ENCODE results near the gene TMEM31. TPM values are rescaled to one million over a fixed set of nuclear protein-coding genes. Genes with fewer than 3 reads are reported as not detected.

The TMEM31 gene
- total and polyA plus RNA-seq, 9 of the 15 experiments (the other 6 are each of a cell fraction or from before 2014, with no cell fraction given) = 0.18 TPM; not detected in 8

- no peak for TF ChIP-seq CHD7 (IDR thresholded peaks at IDR 0.05; ENCODE audit: low read depth, low read length)
- no peak for TF ChIP-seq BRD9 (IDR thresholded peaks at IDR 0.05; ENCODE audit: low read depth, partially characterized antibody)
- 0 out of 2 replicates have a peak, but pooled peaks have one; percentile 15 for TF ChIP-seq ZNF24 (IDR thresholded peaks at IDR 0.05)
- TF ChIP-seq NCOR1 (IDR thresholded peaks at IDR 0.05) = peak; percentile 39
- peak; percentile 89 for TF ChIP-seq MAX (CRISPR knock-in tag; IDR thresholded peaks at IDR 0.05)
- no peak for TF ChIP-seq OTX1 (CRISPR knock-in tag; IDR thresholded peaks at IDR 0.05)
- no peak for TF ChIP-seq MCM3 (IDR thresholded peaks at IDR 0.05)
- no peak for TF ChIP-seq SMAD4 (CRISPR knock-in tag; conservative IDR thresholded peaks at IDR 0.05)
- TF ChIP-seq XRCC4 (IDR thresholded peaks at IDR 0.05; ENCODE audit: extremely low read depth, insufficient read depth, insufficient read length) = no peak
- peak; percentile 97 for TF ChIP-seq ZNF384 (IDR thresholded peaks at IDR 0.05; ENCODE audit: low read depth, low read length)
- TF ChIP-seq SIN3B (IDR thresholded peaks at IDR 0.05; ENCODE audit: low read depth) = no peak
- no peak for TF ChIP-seq ILF3 (IDR thresholded peaks at IDR 0.05; ENCODE audit: borderline replicate concordance)
- TF ChIP-seq PTRF (tag; IDR thresholded peaks at IDR 0.05) = no peak
- TF ChIP-seq XRCC5 (IDR thresholded peaks at IDR 0.05; ENCODE audit: low read depth, low read length) = no peak
- TF ChIP-seq ZNF586 (CRISPR knock-in tag; conservative IDR thresholded peaks at IDR 0.05) = no peak
- no peak for TF ChIP-seq ZFP1 (CRISPR knock-in tag; IDR thresholded peaks at IDR 0.05)
- TF ChIP-seq KLF6 (CRISPR knock-in tag; IDR thresholded peaks at IDR 0.05; ENCODE audit: borderline replicate concordance) = no peak
These were observed 23.5 kb upstream of the TMEM31 start (continued) for GRCh38 chrX:103687073-103687695.

Measured in K562 (cell line).